H1 (cell line): ENCODE measurements around the gene HK2. TPM values are rescaled to one million over a fixed set of nuclear protein-coding genes. Genes with fewer than 3 reads are reported as not detected.

Source experiments
- EZH2 ChIP-seq: fragments of 200-600 bp; sonication (generic); IDR thresholded peaks from 2 replicates; pipeline ENCODE4 v1.7.1; 2012; ENCODE audit warnings: low read depth, mild to moderate bottlenecking, moderate library complexity, low read length, inconsistent platforms; ENCODE audit not compliant: severe bottlenecking
- JUND ChIP-seq: IDR thresholded peaks from 2 replicates; pipeline ENCODE4 v1.6.1; 2011; ENCODE audit warnings: mild to moderate bottlenecking, improper control_type of control experiment, low read length
- MAX ChIP-seq: IDR thresholded peaks from 2 replicates; pipeline ENCODE4 v1.6.1; 2012; ENCODE audit warnings: inconsistent platforms
- RAD21 ChIP-seq, 2 experiments: IDR thresholded peaks in 1 of 2; conservative IDR thresholded peaks in 1 of 2; 2 replicates each; pipeline ENCODE4 v1.6.1; 2011; ENCODE audit warnings: low read depth in 2 of 2, low read length in 2 of 2, improper control_type of control experiment in 1 of 2, inconsistent platforms in 1 of 2, mild to moderate bottlenecking in 1 of 2, moderate library complexity in 1 of 2
- RBBP5 ChIP-seq: IDR thresholded peaks from 2 replicates; pipeline ENCODE4 v1.7.1; 2012; ENCODE audit warnings: low read depth, mild to moderate bottlenecking, inconsistent platforms, low read length, moderate library complexity, borderline replicate concordance
- TCF12 ChIP-seq: IDR thresholded peaks from 2 replicates; pipeline ENCODE4 v1.6.1; 2011; ENCODE audit warnings: low read depth, mild to moderate bottlenecking, low read length
- polyA plus RNA-seq, 7 experiments: library from polyadenylated mRNA; depleted of rRNA in 3 of 7; stranded (reverse) in 5 of 7; unstranded in 2 of 7; fragments of >200 nt in 5 of 7; fragments of 200-250 nt in 2 of 7; gene quantifications; 1 replicate in 5 of 7; 2 replicates in 1 of 7; 4 replicates in 1 of 7; pipeline versions ENCODE4 v1.2.1 to v1.2.3, GENCODE V29; 2011 to 2013; ENCODE audit warnings: missing spikeins in 2 of 7, mixed read lengths in 2 of 7
- total RNA-seq: library from RNA; stranded (reverse); fragmentation: NEBNext Ultra II Directional; extraction: Animal tissue kit (Norgen Biotek cat#: 25700); gene quantifications from 2 replicates; pipeline ENCODE4 v1.2.1, GENCODE V29; 2021
- TF ChIP-seq, protein P1 (sequence below), 3 experiments: IDR thresholded peaks; 1 replicate in 2 of 3; 2 replicates in 1 of 3; pipeline versions ENCODE4 v1.5.1 to v1.6.1; 2011; ENCODE audit warnings: low read length in 3 of 3, mild to moderate bottlenecking in 3 of 3, inconsistent platforms in 2 of 3, low read depth in 1 of 3, moderate library complexity in 1 of 3; ENCODE audit not compliant: insufficient read depth in 1 of 3; ENCODE audit errors: control extremely low read depth in 1 of 3

HK2 gene
- total and polyA plus RNA-seq, 2 of the 8 experiments (the other 6 are each of a cell fraction or from before 2014, with no cell fraction given) = 22.1 to 61.9 TPM

- TF ChIP-seq TCF12 = 0 out of 2 replicates have a peak, but pooled peaks have one; percentile 29
- TF ChIP-seq RAD21 (IDR thresholded peaks at IDR 0.05 in 1 of 2, conservative IDR thresholded peaks at IDR 0.05 in 1 of 2; ENCODE audit: low read depth in 2 of 2, low read length in 2 of 2) = peak in 1 of 2 experiments; percentile 46; a peak in 2 of 4 replicates
- TF ChIP-seq JUND = peak; percentile 67; the same call in 1 of the 2 replicates
- TF ChIP-seq MAX = 0 out of 2 replicates have a peak, but pooled peaks have one; percentile 46
- no peak for TF ChIP-seq EZH2
- TF ChIP-seq RBBP5 = 0 out of 2 replicates have a peak, but pooled peaks have one; percentile 50
- TF ChIP-seq, protein P1, sequence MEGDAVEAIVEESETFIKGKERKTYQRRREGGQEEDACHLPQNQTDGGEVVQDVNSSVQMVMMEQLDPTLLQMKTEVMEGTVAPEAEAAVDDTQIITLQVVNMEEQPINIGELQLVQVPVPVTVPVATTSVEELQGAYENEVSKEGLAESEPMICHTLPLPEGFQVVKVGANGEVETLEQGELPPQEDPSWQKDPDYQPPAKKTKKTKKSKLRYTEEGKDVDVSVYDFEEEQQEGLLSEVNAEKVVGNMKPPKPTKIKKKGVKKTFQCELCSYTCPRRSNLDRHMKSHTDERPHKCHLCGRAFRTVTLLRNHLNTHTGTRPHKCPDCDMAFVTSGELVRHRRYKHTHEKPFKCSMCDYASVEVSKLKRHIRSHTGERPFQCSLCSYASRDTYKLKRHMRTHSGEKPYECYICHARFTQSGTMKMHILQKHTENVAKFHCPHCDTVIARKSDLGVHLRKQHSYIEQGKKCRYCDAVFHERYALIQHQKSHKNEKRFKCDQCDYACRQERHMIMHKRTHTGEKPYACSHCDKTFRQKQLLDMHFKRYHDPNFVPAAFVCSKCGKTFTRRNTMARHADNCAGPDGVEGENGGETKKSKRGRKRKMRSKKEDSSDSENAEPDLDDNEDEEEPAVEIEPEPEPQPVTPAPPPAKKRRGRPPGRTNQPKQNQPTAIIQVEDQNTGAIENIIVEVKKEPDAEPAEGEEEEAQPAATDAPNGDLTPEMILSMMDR (IDR thresholded peaks at IDR 0.05; ENCODE audit: control extremely low read depth in 1 of 3, insufficient read depth in 1 of 3, low read depth in 1 of 3, low read length in 3 of 3) = no peak
- TF ChIP-seq, all 59 proteins: peak for 19
Measured at GRCh38 chr2:74836675-74837401, 2.9 kb downstream of the HK2 start (continued).
